Head of caudate nucleus (tissue), 42 donors: ENCODE measurements around the gene ZNF483.
"Not testable (repeated sequence)": the region's sequence is repeated elsewhere in the genome, so short reads cannot be mapped to it uniquely, and the experiment has no call there.

Experiments used
- DNase-seq, 42 donors: peaks; one replicate each; pipeline versions ENCODE4 v3.0.0 to v3.0.0-alpha.2; 2020 to 2021; ENCODE audit warnings: mixed read lengths in 7 of 42
- intact Hi-C: fragments of 100-400 bp; cut with DNase I; formaldehyde crosslinking; loops from one replicate; pipeline ENCODE4 v1.15.0; 2022

Gene ZNF483

DNA sequence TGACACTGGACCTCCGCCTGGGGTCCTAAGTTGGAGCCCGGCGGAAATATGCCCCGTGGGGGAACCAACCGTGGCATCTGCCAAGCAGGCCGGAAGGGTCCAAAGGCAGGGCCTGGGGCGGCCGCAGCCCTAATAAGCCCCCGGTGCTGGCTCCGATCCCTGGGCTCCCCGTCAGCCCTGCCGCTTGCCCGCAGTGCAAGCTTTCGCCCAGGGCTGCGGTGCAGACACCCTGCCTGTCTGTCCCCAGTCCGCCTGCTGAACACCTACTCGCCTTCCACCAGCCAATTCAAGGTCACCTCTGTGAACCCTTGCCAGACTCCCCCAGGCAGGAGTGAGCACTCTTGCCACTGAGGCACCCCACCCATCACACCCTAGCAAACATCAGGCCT is 75.0 kb downstream of the ZNF483 start:
- intact Hi-C loops, result no loop called here
- peak in 3 of 42 donors; percentile 5 to 44 (median 9) for DNase-seq

GRCh38 chr9:111601237-111602018 is 76.4 kb downstream of the ZNF483 start:
- DNase-seq, result no peak
- intact Hi-C loops, result no loop called here

DNA sequence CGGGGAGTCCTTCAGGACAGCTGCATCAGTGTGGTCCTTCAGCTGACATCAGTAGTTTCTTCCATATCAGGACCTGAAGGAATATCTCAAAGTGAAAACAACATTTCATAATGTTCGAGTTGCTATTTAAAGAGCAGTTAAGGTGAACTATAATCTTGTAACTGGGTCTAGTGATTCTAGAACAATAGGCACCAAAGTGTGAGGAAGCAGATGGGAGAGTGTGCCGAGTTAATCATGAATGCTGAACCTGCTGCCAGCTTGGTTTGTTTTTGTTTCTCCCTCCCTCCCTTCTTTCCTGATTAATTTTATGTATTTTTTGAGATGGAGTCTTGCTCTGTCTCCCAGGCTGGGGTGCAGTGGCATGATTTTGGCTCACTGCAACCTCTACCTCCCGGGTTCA is 78.1 kb downstream of the ZNF483 start:
- no peak for DNase-seq
- intact Hi-C loops, result no loop called here

DNA sequence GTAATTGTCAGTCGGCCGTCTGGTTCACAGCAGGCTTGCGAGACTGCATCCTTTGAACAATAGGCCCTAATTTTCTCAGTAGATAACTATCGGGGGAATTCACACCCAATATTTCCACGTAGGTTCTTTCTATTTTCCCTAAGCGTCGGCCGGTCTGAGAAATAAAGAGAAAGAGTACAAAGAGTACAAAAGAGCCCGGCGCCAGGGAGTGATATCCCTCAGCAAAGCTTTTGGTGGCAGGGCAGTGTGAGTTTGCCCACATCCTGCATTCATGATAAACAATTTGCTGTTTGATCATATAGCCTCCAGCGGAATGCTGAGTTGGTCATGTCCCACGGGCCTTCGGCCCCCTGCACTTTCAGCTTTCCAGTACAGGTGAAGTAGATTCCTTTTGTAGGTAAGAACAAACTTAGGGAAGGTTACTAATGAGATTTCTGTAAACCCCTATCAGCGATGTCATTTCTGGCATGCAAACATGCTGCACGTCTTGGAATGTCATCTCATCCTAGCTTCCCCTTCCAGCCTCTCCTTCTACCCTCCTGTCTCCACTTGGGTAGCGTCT is 79.2 kb downstream of the ZNF483 start:
- intact Hi-C loops, result no loop called here
- DNase-seq, result no peak

- DNase-seq, result no peak
- intact Hi-C loops, result no loop called here
These were observed 80.1 kb downstream of the ZNF483 start for GRCh38 chr9:111605041-111605559.

DNA sequence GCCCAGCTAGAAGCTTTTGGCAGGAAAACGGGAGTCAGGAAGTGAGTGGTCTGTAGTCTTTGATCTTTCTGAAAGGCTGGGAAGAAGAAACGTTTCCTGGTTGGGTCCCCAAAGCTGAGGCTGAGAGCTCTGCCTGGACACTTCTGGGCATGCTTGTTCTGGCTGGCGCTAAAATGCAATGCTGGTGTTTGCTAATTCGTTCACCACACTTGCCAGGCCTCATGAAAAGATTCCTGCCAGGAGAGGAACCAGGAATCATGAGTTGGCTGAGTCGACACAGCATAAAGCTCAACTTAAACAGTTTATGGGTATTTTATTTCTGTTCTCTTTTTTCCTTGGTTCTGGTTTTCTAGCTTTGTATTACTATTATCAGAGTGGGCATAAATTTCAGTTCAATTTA is 85.2 kb downstream of the ZNF483 start:
- intact Hi-C loops, result no loop called here
- DNase-seq, result no peak

DNA sequence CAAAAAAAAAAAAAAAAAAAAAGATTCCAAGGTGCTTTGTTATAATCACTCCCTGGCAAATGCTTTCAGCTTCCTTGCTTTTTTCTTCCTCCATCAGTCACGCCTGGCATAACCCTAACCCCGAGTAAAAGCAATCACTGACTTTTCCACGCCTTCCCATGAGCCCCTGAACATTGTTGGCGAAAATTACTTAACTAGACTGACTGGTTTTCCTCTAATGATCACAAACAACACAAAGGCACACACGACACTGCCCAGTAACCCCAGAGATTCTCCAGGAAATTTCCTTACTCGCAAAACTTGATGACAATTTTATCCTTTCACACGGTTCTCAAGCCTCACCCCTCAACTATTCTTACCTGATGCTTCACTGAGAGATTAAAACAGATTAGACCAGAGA is 85.9 kb downstream of the ZNF483 start:
- DNase-seq, result no peak
- intact Hi-C loops, result no loop called here

DNA sequence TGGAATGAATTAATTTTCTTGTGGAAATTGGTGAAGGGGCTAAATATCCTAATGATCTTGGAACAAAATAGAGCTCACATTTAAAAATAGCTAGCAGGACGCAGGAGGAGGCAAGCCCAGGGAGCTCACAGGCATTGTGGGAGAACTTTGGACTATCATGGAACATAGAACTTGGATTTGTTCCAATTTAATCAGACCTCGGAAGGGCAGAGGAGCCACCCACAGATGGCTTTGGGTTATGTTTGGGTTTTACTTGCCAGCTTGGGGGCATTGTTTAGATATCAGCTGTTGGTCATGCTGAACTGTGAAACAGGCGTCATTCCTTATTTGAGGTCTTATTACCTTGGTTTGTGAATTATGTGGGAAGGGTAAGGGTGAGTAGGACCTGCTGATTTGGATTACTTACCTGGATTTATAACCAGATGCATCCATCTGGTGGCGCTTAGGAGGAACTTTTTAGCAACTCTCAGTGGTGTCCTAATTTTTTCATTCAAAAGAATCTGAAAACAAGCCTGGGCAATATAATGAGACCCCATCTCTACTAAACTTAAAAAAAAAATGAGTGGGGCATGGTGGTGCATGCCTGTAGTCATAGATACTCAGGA is 88.6 kb downstream of the ZNF483 start:
- DNase-seq, result no peak
- intact Hi-C loops, result no loop called here

GRCh38 chr9:111615928-111616327 is 90.9 kb downstream of the ZNF483 start:
- intact Hi-C loops, result no loop called here

GRCh38 chr9:111617349-111617748 is 92.4 kb downstream of the ZNF483 start:
- intact Hi-C loops, DNase-seq: not testable (repeated sequence)

More at GRCh38 chr9:111615928-111616327, 90.9 kb downstream of the ZNF483 start:
- DNase-seq, result no peak

GRCh38 chr9:111621895-111622480 is 97.0 kb downstream of the ZNF483 start:
- intact Hi-C loops, result no loop called here
- DNase-seq, result peak in 30 of 42 donors; percentile 12 to 75 (median 38)

GRCh38 chr9:111622626-111623025 is 97.6 kb downstream of the ZNF483 start:
- no peak for DNase-seq

More at GRCh38 chr9:111622626-111623025, 97.6 kb downstream of the ZNF483 start:
- intact Hi-C loops, result no loop called here
